GM20000 (cell line): Measurements from ENCODE around the gene KIRREL3.

ENCODE experiments used
- DNase-seq: peaks from one replicate; pipeline ENCODE4 v3.0.0; 2012; ENCODE audit warnings: low spot score
- CTCF ChIP-seq: IDR thresholded peaks from 2 replicates; pipeline ENCODE4 v1.5.1; 2012; ENCODE audit warnings: mild to moderate bottlenecking, control low read depth; ENCODE audit errors: extremely low read depth, missing control alignments

The KIRREL3 gene

DNA sequence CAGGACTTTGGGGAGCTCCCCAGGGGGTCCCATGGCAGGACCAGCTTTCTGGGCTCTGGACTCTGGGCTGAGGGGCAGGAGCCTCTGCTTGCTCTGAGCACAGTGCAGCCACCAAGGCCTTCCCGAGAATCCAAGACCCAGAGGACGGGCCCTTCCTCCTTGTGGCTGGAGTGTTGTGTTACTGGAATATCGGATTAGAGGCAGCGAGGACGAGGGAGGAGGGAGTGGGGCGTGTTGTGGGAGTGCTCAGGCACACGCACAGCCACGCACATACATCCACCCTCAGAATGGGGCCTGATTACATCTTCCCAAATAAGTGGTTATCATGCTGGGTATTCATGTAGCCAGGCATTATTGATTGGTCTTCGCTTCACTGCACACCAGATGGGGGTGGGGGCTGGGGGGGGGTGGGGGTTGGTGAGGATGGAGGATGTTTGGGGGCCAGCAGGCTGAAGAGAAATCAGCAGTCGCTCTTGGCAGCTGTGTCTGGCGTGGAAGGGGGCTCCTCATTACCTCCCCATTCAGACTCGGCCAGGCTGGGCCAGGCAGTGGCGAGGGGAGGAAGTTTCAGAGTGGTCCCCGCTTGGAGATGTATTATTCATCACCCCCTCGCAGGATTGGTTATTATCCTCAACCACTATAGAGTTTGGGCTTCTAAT lies 524.2 kb downstream of the KIRREL3 start:
- no peak for DNase-seq

GRCh38 chr11:126475014-126475991 lies 525.3 kb downstream of the KIRREL3 start:
- no peak for DNase-seq
- no peak for TF ChIP-seq CTCF

More for the DNA sequence above, 524.2 kb downstream of the KIRREL3 start:
- TF ChIP-seq CTCF, result no peak

- no peak for TF ChIP-seq CTCF
- no peak for DNase-seq
Observed at GRCh38 chr11:126474220-126474619, 526.4 kb downstream of the KIRREL3 start.

- no peak for TF ChIP-seq CTCF
- DNase-seq, result no peak
Observed at GRCh38 chr11:126473269-126473668, 527.3 kb downstream of the KIRREL3 start.

- TF ChIP-seq CTCF, result no peak
- DNase-seq, result no peak
Observed at GRCh38 chr11:126469311-126469710, 531.3 kb downstream of the KIRREL3 start.

GRCh38 chr11:126468102-126468521 lies 532.5 kb downstream of the KIRREL3 start:
- DNase-seq, result no peak
- no peak for TF ChIP-seq CTCF

- DNase-seq, result no peak
- no peak for TF ChIP-seq CTCF
Observed at GRCh38 chr11:126467471-126467870, 533.1 kb downstream of the KIRREL3 start.
